Body of pancreas (tissue), 4 donors: ENCODE results near the gene GNPDA2.

Experiments
- CTCF ChIP-seq, 7 experiments: fragments of 450-650 bp in 4 of 7; fragments of 200-600 bp in 3 of 7; sonication (generic) in 3 of 7; IDR thresholded peaks; one replicate each; pipeline ENCODE4 v1.5.1; 2016 to 2019; ENCODE audit warnings: antibody characterized with exemption in 7 of 7
- POLR2A ChIP-seq, 3 donors: fragments of 450-650 bp; IDR thresholded peaks; one replicate each; pipeline ENCODE4 v1.6.1; 2016; ENCODE audit warnings: antibody characterized with exemption in 3 of 3, mild to moderate bottlenecking in 2 of 3

- TF ChIP-seq POLR2A (IDR thresholded peaks at IDR 0.05) (no peak), CTCF (IDR thresholded peaks at IDR 0.05) (no peak)
Measured at GRCh38 chr4:44660396-44660795, 66.0 kb downstream of the GNPDA2 start.
